B cell (primary cell): ENCODE measurements around the gene SLC25A26.
"Not testable (repeated sequence)": the region's sequence is repeated elsewhere in the genome, so short reads cannot be mapped to it uniquely, and the experiment has no call there.

Experiments used
- EZH2 ChIP-seq: IDR thresholded peaks from 2 replicates; pipeline ENCODE4 v1.6.1; 2012; ENCODE audit warnings: borderline replicate concordance, low read depth, mild to moderate bottlenecking, moderate library complexity, low read length; ENCODE audit not compliant: insufficient read depth, poor library complexity, severe bottlenecking
- TF ChIP-seq, protein P1 (sequence below): fragments of 200-600 bp; IDR thresholded peaks from one replicate; pipeline ENCODE4 v1.8.0; 2022; ENCODE audit warnings: antibody characterized with exemption, mild to moderate bottlenecking

DNA sequence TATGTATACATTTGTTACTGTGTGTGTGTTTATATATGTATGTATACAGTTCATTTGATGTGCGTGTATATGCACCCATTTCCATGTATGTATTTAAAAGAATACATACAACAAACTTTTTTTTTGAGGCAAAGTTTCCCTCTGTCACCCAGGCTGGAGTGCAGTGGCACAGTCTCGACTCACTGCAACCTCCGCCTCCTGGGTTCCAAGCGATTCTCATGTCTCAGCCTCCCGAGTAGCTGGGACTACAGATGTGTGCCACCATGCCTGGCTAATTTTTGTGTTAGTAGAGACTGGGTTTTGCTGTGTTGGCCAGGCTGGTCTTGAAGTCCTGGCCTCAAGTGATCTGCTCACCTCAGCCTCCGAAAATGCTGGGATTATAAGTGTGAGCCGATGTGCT, 78.3 kb downstream of the SLC25A26 start:
- TF ChIP-seq, protein P1, sequence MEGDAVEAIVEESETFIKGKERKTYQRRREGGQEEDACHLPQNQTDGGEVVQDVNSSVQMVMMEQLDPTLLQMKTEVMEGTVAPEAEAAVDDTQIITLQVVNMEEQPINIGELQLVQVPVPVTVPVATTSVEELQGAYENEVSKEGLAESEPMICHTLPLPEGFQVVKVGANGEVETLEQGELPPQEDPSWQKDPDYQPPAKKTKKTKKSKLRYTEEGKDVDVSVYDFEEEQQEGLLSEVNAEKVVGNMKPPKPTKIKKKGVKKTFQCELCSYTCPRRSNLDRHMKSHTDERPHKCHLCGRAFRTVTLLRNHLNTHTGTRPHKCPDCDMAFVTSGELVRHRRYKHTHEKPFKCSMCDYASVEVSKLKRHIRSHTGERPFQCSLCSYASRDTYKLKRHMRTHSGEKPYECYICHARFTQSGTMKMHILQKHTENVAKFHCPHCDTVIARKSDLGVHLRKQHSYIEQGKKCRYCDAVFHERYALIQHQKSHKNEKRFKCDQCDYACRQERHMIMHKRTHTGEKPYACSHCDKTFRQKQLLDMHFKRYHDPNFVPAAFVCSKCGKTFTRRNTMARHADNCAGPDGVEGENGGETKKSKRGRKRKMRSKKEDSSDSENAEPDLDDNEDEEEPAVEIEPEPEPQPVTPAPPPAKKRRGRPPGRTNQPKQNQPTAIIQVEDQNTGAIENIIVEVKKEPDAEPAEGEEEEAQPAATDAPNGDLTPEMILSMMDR, result not testable (repeated sequence)
- TF ChIP-seq EZH2, result not testable (repeated sequence)
